Activated naive CD8-positive, alpha-beta T cell treated with anti-CD3 and anti-CD28 coated beads for 36 hours (primary cell): Measurements from ENCODE around the gene OR4F6. TPM values are rescaled to one million over a fixed set of nuclear protein-coding genes. Genes with fewer than 3 reads are reported as not detected.

ENCODE experiments used
- DNase-seq: peaks from one replicate; pipeline ENCODE4 v3.0.0; 2021
- H3K27ac Mint-ChIP-seq: one replicate; pipeline ENCODE4 v1.8.0; 2022; ENCODE audit warnings: mild to moderate bottlenecking, moderate library complexity, mixed read lengths
- H3K27me3 Mint-ChIP-seq: one replicate; pipeline ENCODE4 v1.8.0; 2022; ENCODE audit warnings: mild to moderate bottlenecking, mixed read lengths
- H3K36me3 Mint-ChIP-seq: one replicate; pipeline ENCODE4 v1.8.0; 2021; ENCODE audit warnings: mild to moderate bottlenecking, mixed read lengths
- H3K4me1 Mint-ChIP-seq: one replicate; pipeline ENCODE4 v1.8.0; 2021; ENCODE audit warnings: mixed read lengths
- H3K4me3 Mint-ChIP-seq: one replicate; pipeline ENCODE4 v1.8.0; 2022; ENCODE audit warnings: mild to moderate bottlenecking, moderate library complexity, mixed read lengths
- H3K9me3 Mint-ChIP-seq: one replicate; pipeline ENCODE4 v1.8.0; 2022; ENCODE audit warnings: mixed read lengths
- total RNA-seq, 2 experiments: library from RNA; stranded (reverse); gene quantifications; one replicate each; pipeline ENCODE4 v1.2.3, GENCODE V29; 2021

Gene OR4F6
- total RNA-seq, 2 experiments from 2014 or later: not detected

- peaks cover 40% of the 10 kb centered on the region for H3K27me3 Mint-ChIP-seq
- H3K9me3 Mint-ChIP-seq: no peaks in the 10 kb centered on the region
- DNase-seq: no peak
- no peaks in the 10 kb centered on the region for H3K4me1 Mint-ChIP-seq
- H3K27ac Mint-ChIP-seq: no peak overlapping the region
- H3K4me3 Mint-ChIP-seq: no peak overlapping the region
- H3K36me3 Mint-ChIP-seq: no peaks in the 10 kb centered on the region
These were observed 17.5 kb downstream of the OR4F6 start for GRCh38 chr15:101820781-101821180.

GRCh38 chr15:101827257-101827656 is 23.9 kb downstream of the OR4F6 start:
- H3K27ac Mint-ChIP-seq: no peak overlapping the region
- DNase-seq: no peak
- no peaks in the 10 kb centered on the region for H3K4me1 Mint-ChIP-seq
- no peaks in the 10 kb centered on the region for H3K36me3 Mint-ChIP-seq
- H3K9me3 Mint-ChIP-seq: peaks cover 1% of the 10 kb centered on the region
- H3K4me3 Mint-ChIP-seq: no peak overlapping the region
- H3K27me3 Mint-ChIP-seq: peaks cover 51% of the 10 kb centered on the region

DNA sequence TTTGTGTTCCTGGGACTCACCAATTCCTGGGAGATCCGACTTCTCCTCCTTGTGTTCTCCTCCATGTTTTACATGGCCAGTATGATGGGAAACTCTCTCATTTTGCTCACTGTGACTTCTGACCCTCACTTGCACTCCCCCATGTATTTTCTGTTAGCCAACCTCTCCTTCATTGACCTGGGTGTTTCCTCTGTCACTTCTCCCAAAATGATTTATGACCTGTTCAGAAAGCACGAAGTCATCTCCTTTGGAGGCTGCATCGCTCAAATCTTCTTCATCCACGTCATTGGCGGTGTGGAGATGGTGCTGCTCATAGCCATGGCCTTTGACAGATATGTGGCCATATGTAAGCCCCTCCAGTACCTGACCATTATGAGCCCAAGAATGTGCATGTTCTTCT is 25.5 kb downstream of the OR4F6 start:
- Mint-ChIP-seq H3K27ac (no peak overlapping the region), H3K36me3 (no peaks in the 10 kb centered on the region), H3K4me3 (no peak overlapping the region), H3K27me3 (peaks cover 46% of the 10 kb centered on the region), H3K9me3 (peaks cover 3% of the 10 kb centered on the region), H3K4me1 (no peaks in the 10 kb centered on the region)
- DNase-seq: no peak

DNA sequence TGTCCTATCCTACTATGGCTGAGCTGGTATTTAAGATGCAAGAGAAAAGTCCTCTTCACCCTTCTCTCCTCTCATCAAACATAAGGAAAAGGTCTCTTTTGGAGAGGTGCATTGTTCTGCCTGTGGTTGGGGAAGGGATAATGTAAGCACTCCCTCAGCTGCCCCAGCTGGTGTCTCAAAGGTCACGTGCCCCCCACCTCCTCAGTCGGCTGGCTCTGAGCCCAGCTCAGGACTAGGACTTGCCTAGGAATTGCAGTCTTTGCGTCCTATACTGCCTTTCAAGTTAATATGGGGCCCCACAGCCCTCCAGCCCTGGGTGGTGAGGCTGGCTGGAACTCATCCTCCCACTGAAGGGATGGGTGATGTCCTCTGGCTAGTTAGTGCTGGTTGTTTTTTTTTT is 38.3 kb downstream of the OR4F6 start:
- Mint-ChIP-seq H3K4me3 (no peak overlapping the region), H3K36me3 (no peaks in the 10 kb centered on the region), H3K27me3 (peaks cover 49% of the 10 kb centered on the region), H3K9me3 (no peaks in the 10 kb centered on the region), H3K4me1 (no peaks in the 10 kb centered on the region), H3K27ac (no peak overlapping the region)
- no peak for DNase-seq

- DNase-seq: no peak
- no peaks in the 10 kb centered on the region for H3K4me1 Mint-ChIP-seq
- no peak overlapping the region for H3K27ac Mint-ChIP-seq
- H3K9me3 Mint-ChIP-seq: no peaks in the 10 kb centered on the region
- no peak overlapping the region for H3K4me3 Mint-ChIP-seq
- H3K27me3 Mint-ChIP-seq: peaks cover 46% of the 10 kb centered on the region
- no peaks in the 10 kb centered on the region for H3K36me3 Mint-ChIP-seq
These were observed 41.6 kb downstream of the OR4F6 start for GRCh38 chr15:101844916-101845315.

DNA sequence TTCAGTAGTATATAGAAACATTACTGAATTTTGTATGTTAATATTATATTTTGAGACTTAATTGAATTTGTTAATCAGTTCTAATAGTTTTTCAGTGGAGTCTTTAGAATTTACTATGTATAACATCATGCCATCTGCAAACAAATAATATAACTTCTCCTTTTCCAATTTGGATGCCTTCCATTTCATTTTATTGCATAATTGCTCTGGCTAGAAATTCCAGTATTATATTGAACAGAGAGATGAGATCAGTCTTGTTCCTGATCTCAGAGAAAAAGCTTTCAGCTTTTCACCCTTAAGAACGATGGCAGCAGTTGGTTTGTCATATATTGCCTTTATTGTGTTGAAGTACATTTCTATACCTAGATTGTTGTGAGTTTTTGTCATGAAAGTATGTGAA is 49.0 kb downstream of the OR4F6 start:
- Mint-ChIP-seq H3K4me1 (no peaks in the 10 kb centered on the region), H3K4me3 (no peak overlapping the region), H3K27ac (no peak overlapping the region), H3K36me3 (no peaks in the 10 kb centered on the region), H3K9me3 (no peaks in the 10 kb centered on the region), H3K27me3 (peaks cover 34% of the 10 kb centered on the region)
- DNase-seq: no peak

Other genes with a start within 250 kb of the OR4F6 start
- gene TM2D3, start 151.1 kb upstream of the OR4F6 start, total RNA-seq: 10 to 100 TPM; 37.2 to 41.7 TPM
- 1 to 10 TPM; 6.7 to 7.1 TPM for gene TARS3, start 79.0 kb upstream of the OR4F6 start, total RNA-seq
- not detected for gene OR4F15, start 8.7 kb downstream of the OR4F6 start, total RNA-seq